Kidney (tissue), 14 donors: ENCODE measurements around the gene CALML5. TPM values are rescaled to one million over a fixed set of nuclear protein-coding genes. Genes with fewer than 3 reads are reported as not detected.

Experiments
- DNase-seq, 5 donors: peaks; one replicate each; pipeline ENCODE4 v3.0.0-alpha.2; 2013 to 2020
- FAIRE-seq: peaks from 2 replicates; lab custom pipeline; 2012; peaks lifted over from hg19 to GRCh38; lab: Jason Lieb, UNC
- H3K27ac ChIP-seq, 2 donors: one replicate each; pipeline ENCODE4 v1.7.0; 2013; ENCODE audit warnings: low read depth in 2 of 2, low read length in 2 of 2, inconsistent platforms in 1 of 2
- H3K27me3 ChIP-seq: one replicate; pipeline ENCODE4 v1.7.1; 2013; ENCODE audit warnings: low read length, inconsistent platforms; ENCODE audit not compliant: control insufficient read depth, insufficient read depth
- H3K36me3 ChIP-seq, 3 donors: one replicate each; pipeline versions ENCODE4 v1.7.0 to v1.7.1; 2013; ENCODE audit warnings: low read length in 3 of 3, control low read depth in 1 of 3, inconsistent platforms in 1 of 3; ENCODE audit not compliant: insufficient read depth in 3 of 3, control insufficient read depth in 2 of 3
- H3K4me1 ChIP-seq, 3 donors: one replicate each; pipeline versions ENCODE4 v1.7.0 to v1.7.1; 2013; ENCODE audit warnings: low read length in 3 of 3, inconsistent platforms in 1 of 3, low read depth in 1 of 3; ENCODE audit not compliant: control insufficient read depth in 2 of 3, insufficient read depth in 2 of 3
- H3K4me3 ChIP-seq, 3 donors: one replicate each; pipeline versions ENCODE4 v1.7.0 to v1.8.1; 2013; ENCODE audit warnings: low read length in 3 of 3, control low read depth in 1 of 3, inconsistent platforms in 1 of 3
- H3K9ac ChIP-seq, 3 donors: one replicate each; pipeline versions ENCODE4 v1.7.0 to v1.7.1; 2013; ENCODE audit warnings: low read length in 3 of 3, control low read depth in 1 of 3, inconsistent platforms in 1 of 3
- H3K9me3 ChIP-seq, 3 donors: one replicate each; pipeline versions ENCODE4 v1.7.0 to v1.7.1; 2013; ENCODE audit warnings: low read length in 3 of 3, control low read depth in 1 of 3, inconsistent platforms in 1 of 3; ENCODE audit not compliant: control insufficient read depth in 2 of 3, insufficient read depth in 1 of 3
- CTCF ChIP-seq: IDR thresholded peaks from 3 replicates; pipeline ENCODE4 v1.5.1; 2012; ENCODE audit warnings: mild to moderate bottlenecking, moderate library complexity, borderline replicate concordance; ENCODE audit not compliant: insufficient read depth; ENCODE audit errors: extremely low read depth
- intact Hi-C: fragments of 100-400 bp; cut with DNase I; formaldehyde crosslinking; loops from one replicate; pipeline ENCODE4 v1.11.1; 2022
- polyA plus RNA-seq: library from polyadenylated mRNA; stranded (reverse); fragments of 350-450 nt; fragmentation: Illumina TruSeq; extraction: RNeasy Lipid Tissue Mini Kit (QIAGEN cat#74804); gene quantifications from one replicate; pipeline ENCODE4 v1.2.3, GENCODE V29; 2014; ENCODE audit warnings: low read depth, low replicate concordance; ENCODE audit not compliant: insufficient read depth
- total RNA-seq: library from RNA; stranded (reverse); fragmentation: NEBNext Ultra II Directional; extraction: Animal tissue kit (Norgen Biotek cat#: 25700); gene quantifications from one replicate; pipeline ENCODE4 v1.2.1, GENCODE V29; 2021
- donor health status: control.
- donor health status: control.
- donor health status: control.
- donor health status: control.
- donor health status: control.
- donor health status: DM: yes; HTN: yes; CAD: no.
- donor health status: Normal renal cell carcinoma (clear cell type).

Gene CALML5
- total and polyA plus RNA-seq, 2 donors from 2014 or later: not detected

- DNase-seq (peak in 2 of 5 donors; percentile 48 to 60), FAIRE-seq (no peak)
- no peaks in the 10 kb centered on the region for H3K36me3 ChIP-seq
- TF ChIP-seq CTCF: no peak
- no peaks in the 10 kb centered on the region for H3K27me3 ChIP-seq
- intact Hi-C loops: no loop called here
- H3K27ac ChIP-seq: peak overlapping the region; percentile 42 to 58
- no peak overlapping the region for H3K4me3 ChIP-seq
- peaks cover 0 to 9% (median 6%) of the 10 kb centered on the region in 3 donors for H3K4me1 ChIP-seq
- peaks cover 0 to 8% (median 0%) of the 10 kb centered on the region in 3 donors for H3K9me3 ChIP-seq
- H3K9ac ChIP-seq: no peak overlapping the region
Observed at GRCh38 chr10:5467634-5468255, 31.6 kb downstream of the CALML5 start.

GRCh38 chr10:5467207-5467535 lies 32.2 kb downstream of the CALML5 start:
- no peak for DNase-seq
- no peak for FAIRE-seq
- no peak overlapping the region for H3K4me3 ChIP-seq
- H3K27ac ChIP-seq: no peak overlapping the region
- H3K9me3 ChIP-seq: peaks cover 0 to 8% (median 0%) of the 10 kb centered on the region in 3 donors
- no peaks in the 10 kb centered on the region for H3K36me3 ChIP-seq
- peaks cover 0 to 9% (median 6%) of the 10 kb centered on the region in 3 donors for H3K4me1 ChIP-seq
- intact Hi-C loops: no loop called here
- H3K27me3 ChIP-seq: no peaks in the 10 kb centered on the region
- H3K9ac ChIP-seq: no peak overlapping the region
- TF ChIP-seq CTCF: no peak

GRCh38 chr10:5466451-5467206 lies 32.7 kb downstream of the CALML5 start:
- no peak for FAIRE-seq
- peaks cover 0 to 9% (median 6%) of the 10 kb centered on the region in 3 donors for H3K4me1 ChIP-seq
- peaks cover 0 to 8% (median 0%) of the 10 kb centered on the region in 3 donors for H3K9me3 ChIP-seq
- no peak overlapping the region for H3K9ac ChIP-seq
- intact Hi-C loops: no loop called here
- peak in 4 of 5 donors; percentile 58 to 89 (median 70) for DNase-seq
- TF ChIP-seq CTCF: no peak
- H3K4me3 ChIP-seq: no peak overlapping the region
- no peaks in the 10 kb centered on the region for H3K36me3 ChIP-seq
- H3K27me3 ChIP-seq: no peaks in the 10 kb centered on the region
- H3K27ac ChIP-seq: peak overlapping the region in 1 of 2 donors; percentile 30
